ENCODE results near the gene SGSM2.

The SGSM2 gene

GRCh38 chr17:2336852-2337543 is at the start of gene SGSM2:
TSS of gene SGSM2 (plus strand) at chr17:2337501. CDS start at chr17:2337689, 188 bp downstream.
- no peaks in the 10 kb centered on the region for H3K27me3 ChIP-seq (ENCODE audit: control insufficient read depth, insufficient read depth, low read length)
- no peak within 1 kb of the TSS for H3K27ac ChIP-seq (ENCODE audit: low read length)
- H3K4me1 ChIP-seq (ENCODE audit: control insufficient read depth, insufficient read depth, low read length), result no peaks in the 10 kb centered on the region; the same call in 1 of the 2 replicates
- no peaks in the 10 kb centered on the region for H3K9me3 ChIP-seq (ENCODE audit: control insufficient read depth, insufficient read depth, low read length)
- peak within 1 kb of the TSS; percentile 94; the same call in 1 of the 2 replicates for H3K4me3 ChIP-seq (ENCODE audit: low read length)
- DNase-seq (ENCODE audit: low read depth, low spot score), result no peak
- no CpG with 5 or more reads among the region's 77 CpGs for WGBS (ENCODE audit: insufficient coverage, insufficient read length)
- peaks cover 23% of the 10 kb centered on the region; the same call in 1 of the 2 replicates for H3K36me3 ChIP-seq (ENCODE audit: control insufficient read depth, insufficient read depth, low read length)

- Histone ChIP-seq H3K4me3 (ENCODE audit: low read length) (no peak overlapping the region), H3K27me3 (ENCODE audit: control insufficient read depth, insufficient read depth, low read length) (no peaks in the 10 kb centered on the region), H3K36me3 (ENCODE audit: control insufficient read depth, insufficient read depth, low read length) (peaks cover 3% of the 10 kb centered on the region; the same call in 1 of the 2 replicates), H3K27ac (ENCODE audit: low read length) (no peak overlapping the region), H3K9me3 (ENCODE audit: control insufficient read depth, insufficient read depth, low read length) (no peaks in the 10 kb centered on the region), H3K4me1 (ENCODE audit: control insufficient read depth, insufficient read depth, low read length) (no peaks in the 10 kb centered on the region)
- DNase-seq (ENCODE audit: low read depth, low spot score), result no peak
- WGBS (ENCODE audit: insufficient coverage, insufficient read length), result no CpG with 5 or more reads among the region's 5 CpGs
Measured at GRCh38 chr17:2289878-2290478, 47.3 kb upstream of the SGSM2 start.

- Histone ChIP-seq H3K4me1 (ENCODE audit: control insufficient read depth, insufficient read depth, low read length) (no peaks in the 10 kb centered on the region), H3K4me3 (ENCODE audit: low read length) (no peak overlapping the region), H3K27ac (ENCODE audit: low read length) (no peak overlapping the region), H3K36me3 (ENCODE audit: control insufficient read depth, insufficient read depth, low read length) (peaks cover 3% of the 10 kb centered on the region; the same call in 1 of the 2 replicates), H3K9me3 (ENCODE audit: control insufficient read depth, insufficient read depth, low read length) (no peaks in the 10 kb centered on the region), H3K27me3 (ENCODE audit: control insufficient read depth, insufficient read depth, low read length) (no peaks in the 10 kb centered on the region)
- no peak for DNase-seq (ENCODE audit: low read depth, low spot score)
- no CpG with 5 or more reads among the region's 2 CpGs for WGBS (ENCODE audit: insufficient coverage, insufficient read length)
Measured at GRCh38 chr17:2292100-2292499, 45.2 kb upstream of the SGSM2 start.

- Histone ChIP-seq H3K27ac (ENCODE audit: low read length) (no peak overlapping the region), H3K9me3 (ENCODE audit: control insufficient read depth, insufficient read depth, low read length) (no peaks in the 10 kb centered on the region), H3K36me3 (ENCODE audit: control insufficient read depth, insufficient read depth, low read length) (peaks cover 9% of the 10 kb centered on the region), H3K4me3 (ENCODE audit: low read length) (no peak overlapping the region), H3K27me3 (ENCODE audit: control insufficient read depth, insufficient read depth, low read length) (no peaks in the 10 kb centered on the region), H3K4me1 (ENCODE audit: control insufficient read depth, insufficient read depth, low read length) (no peaks in the 10 kb centered on the region)
- no CpG with 5 or more reads among the region's 1 CpG for WGBS (ENCODE audit: insufficient coverage, insufficient read length)
- DNase-seq (ENCODE audit: low read depth, low spot score), result no peak
Measured at GRCh38 chr17:2295575-2295974, 41.7 kb upstream of the SGSM2 start.

- H3K9me3 ChIP-seq (ENCODE audit: control insufficient read depth, insufficient read depth, low read length), result no peaks in the 10 kb centered on the region
- H3K36me3 ChIP-seq (ENCODE audit: control insufficient read depth, insufficient read depth, low read length), result peaks cover 6% of the 10 kb centered on the region
- no peaks in the 10 kb centered on the region for H3K27me3 ChIP-seq (ENCODE audit: control insufficient read depth, insufficient read depth, low read length)
- no CpG with 5 or more reads among the region's 5 CpGs for WGBS (ENCODE audit: insufficient coverage, insufficient read length)
- DNase-seq (ENCODE audit: low read depth, low spot score), result no peak
- no peak overlapping the region for H3K27ac ChIP-seq (ENCODE audit: low read length)
- no peaks in the 10 kb centered on the region for H3K4me1 ChIP-seq (ENCODE audit: control insufficient read depth, insufficient read depth, low read length)
- no peak overlapping the region for H3K4me3 ChIP-seq (ENCODE audit: low read length)
Measured at GRCh38 chr17:2297023-2297422, 40.3 kb upstream of the SGSM2 start.

- peaks cover 6% of the 10 kb centered on the region for H3K36me3 ChIP-seq (ENCODE audit: control insufficient read depth, insufficient read depth, low read length)
- no peak overlapping the region for H3K4me3 ChIP-seq (ENCODE audit: low read length)
- H3K27me3 ChIP-seq (ENCODE audit: control insufficient read depth, insufficient read depth, low read length), result no peaks in the 10 kb centered on the region
- WGBS (ENCODE audit: insufficient coverage, insufficient read length), result no CpG with 5 or more reads among the region's 12 CpGs
- H3K27ac ChIP-seq (ENCODE audit: low read length), result no peak overlapping the region
- no peaks in the 10 kb centered on the region for H3K4me1 ChIP-seq (ENCODE audit: control insufficient read depth, insufficient read depth, low read length)
- H3K9me3 ChIP-seq (ENCODE audit: control insufficient read depth, insufficient read depth, low read length), result no peaks in the 10 kb centered on the region
- DNase-seq (ENCODE audit: low read depth, low spot score), result no peak
Measured at GRCh38 chr17:2299136-2299535, 38.2 kb upstream of the SGSM2 start.

- Histone ChIP-seq H3K27ac (ENCODE audit: low read length) (no peak overlapping the region), H3K4me1 (ENCODE audit: control insufficient read depth, insufficient read depth, low read length) (no peaks in the 10 kb centered on the region), H3K27me3 (ENCODE audit: control insufficient read depth, insufficient read depth, low read length) (no peaks in the 10 kb centered on the region), H3K36me3 (ENCODE audit: control insufficient read depth, insufficient read depth, low read length) (peaks cover 6% of the 10 kb centered on the region), H3K4me3 (ENCODE audit: low read length) (no peak overlapping the region), H3K9me3 (ENCODE audit: control insufficient read depth, insufficient read depth, low read length) (no peaks in the 10 kb centered on the region)
- WGBS (ENCODE audit: insufficient coverage, insufficient read length), result no CpG with 5 or more reads among the region's 22 CpGs
- DNase-seq (ENCODE audit: low read depth, low spot score), result no peak
Measured at GRCh38 chr17:2299756-2300155, 37.5 kb upstream of the SGSM2 start.

GRCh38 chr17:2302778-2303203 is 34.5 kb upstream of the SGSM2 start:
- WGBS (ENCODE audit: insufficient coverage, insufficient read length), result no CpG with 5 or more reads among the region's 12 CpGs
- no peaks in the 10 kb centered on the region for H3K4me1 ChIP-seq (ENCODE audit: control insufficient read depth, insufficient read depth, low read length)
- peaks cover 6% of the 10 kb centered on the region for H3K36me3 ChIP-seq (ENCODE audit: control insufficient read depth, insufficient read depth, low read length)
- peak overlapping the region; percentile 86 for H3K4me3 ChIP-seq (ENCODE audit: low read length)
- H3K27ac ChIP-seq (ENCODE audit: low read length), result no peak overlapping the region
- no peaks in the 10 kb centered on the region for H3K27me3 ChIP-seq (ENCODE audit: control insufficient read depth, insufficient read depth, low read length)
- H3K9me3 ChIP-seq (ENCODE audit: control insufficient read depth, insufficient read depth, low read length), result no peaks in the 10 kb centered on the region
- DNase-seq (ENCODE audit: low read depth, low spot score), result no peak

GRCh38 chr17:2303204-2304188 is 33.8 kb upstream of the SGSM2 start, which contains the start of the genes SMG6 and SRR:
TSS of gene SMG6 (minus strand) at chr17:2303785. CDS start at chr17:2303720, 65 bp downstream.
TSS of gene SRR (plus strand) at chr17:2303950. CDS start at chr17:2315561, 11,611 bp downstream.
- WGBS (ENCODE audit: insufficient coverage, insufficient read length), result no CpG with 5 or more reads among the region's 108 CpGs
- Histone ChIP-seq H3K27me3 (ENCODE audit: control insufficient read depth, insufficient read depth, low read length) (no peaks in the 10 kb centered on the region), H3K9me3 (ENCODE audit: control insufficient read depth, insufficient read depth, low read length) (no peaks in the 10 kb centered on the region), H3K27ac (ENCODE audit: low read length) (no peak within 1 kb of the TSS), H3K4me1 (ENCODE audit: control insufficient read depth, insufficient read depth, low read length) (no peaks in the 10 kb centered on the region), H3K36me3 (ENCODE audit: control insufficient read depth, insufficient read depth, low read length) (peaks cover 6% of the 10 kb centered on the region), H3K4me3 (ENCODE audit: low read length) (peak within 1 kb of the TSS; percentile 86)
- DNase-seq (ENCODE audit: low read depth, low spot score), result peak; percentile 47

- no CpG with 5 or more reads among the region's 4 CpGs for WGBS (ENCODE audit: insufficient coverage, insufficient read length)
- H3K27me3 ChIP-seq (ENCODE audit: control insufficient read depth, insufficient read depth, low read length), result no peaks in the 10 kb centered on the region
- no peak overlapping the region for H3K27ac ChIP-seq (ENCODE audit: low read length)
- no peaks in the 10 kb centered on the region for H3K9me3 ChIP-seq (ENCODE audit: control insufficient read depth, insufficient read depth, low read length)
- DNase-seq (ENCODE audit: low read depth, low spot score), result no peak
- H3K4me3 ChIP-seq (ENCODE audit: low read length), result no peak overlapping the region
- H3K36me3 ChIP-seq (ENCODE audit: control insufficient read depth, insufficient read depth, low read length), result no peaks in the 10 kb centered on the region
- H3K4me1 ChIP-seq (ENCODE audit: control insufficient read depth, insufficient read depth, low read length), result no peaks in the 10 kb centered on the region
Measured at GRCh38 chr17:2304931-2305330, 32.4 kb upstream of the SGSM2 start.

Data from iPS DF 6.9 (cell line).